Gastroesophageal sphincter (tissue), 3 donors: ENCODE measurements around the gene IQCC.

ENCODE experiments used
- POLR2A ChIP-seq, 2 donors: fragments of 450-650 bp; IDR thresholded peaks; one replicate each; pipeline ENCODE4 v1.6.1; 2017; ENCODE audit warnings: antibody characterized with exemption in 2 of 2, mild to moderate bottlenecking in 2 of 2, moderate library complexity in 1 of 2
- TF ChIP-seq, protein P1 (sequence below), 4 experiments: fragments of 200-600 bp in 2 of 4; fragments of 450-650 bp in 2 of 4; sonication (generic) in 1 of 4; IDR thresholded peaks; one replicate each; pipeline ENCODE4 v1.5.1; 2017 to 2019; ENCODE audit warnings: antibody characterized with exemption in 4 of 4, mild to moderate bottlenecking in 2 of 4, moderate library complexity in 2 of 4

GRCh38 chr1:32223683-32224082, 18.2 kb downstream of the IQCC start:
- TF ChIP-seq, protein P1, sequence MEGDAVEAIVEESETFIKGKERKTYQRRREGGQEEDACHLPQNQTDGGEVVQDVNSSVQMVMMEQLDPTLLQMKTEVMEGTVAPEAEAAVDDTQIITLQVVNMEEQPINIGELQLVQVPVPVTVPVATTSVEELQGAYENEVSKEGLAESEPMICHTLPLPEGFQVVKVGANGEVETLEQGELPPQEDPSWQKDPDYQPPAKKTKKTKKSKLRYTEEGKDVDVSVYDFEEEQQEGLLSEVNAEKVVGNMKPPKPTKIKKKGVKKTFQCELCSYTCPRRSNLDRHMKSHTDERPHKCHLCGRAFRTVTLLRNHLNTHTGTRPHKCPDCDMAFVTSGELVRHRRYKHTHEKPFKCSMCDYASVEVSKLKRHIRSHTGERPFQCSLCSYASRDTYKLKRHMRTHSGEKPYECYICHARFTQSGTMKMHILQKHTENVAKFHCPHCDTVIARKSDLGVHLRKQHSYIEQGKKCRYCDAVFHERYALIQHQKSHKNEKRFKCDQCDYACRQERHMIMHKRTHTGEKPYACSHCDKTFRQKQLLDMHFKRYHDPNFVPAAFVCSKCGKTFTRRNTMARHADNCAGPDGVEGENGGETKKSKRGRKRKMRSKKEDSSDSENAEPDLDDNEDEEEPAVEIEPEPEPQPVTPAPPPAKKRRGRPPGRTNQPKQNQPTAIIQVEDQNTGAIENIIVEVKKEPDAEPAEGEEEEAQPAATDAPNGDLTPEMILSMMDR (IDR thresholded peaks at IDR 0.05) = no peak
- no peak for TF ChIP-seq POLR2A (IDR thresholded peaks at IDR 0.05)
